ENCODE results near the gene SH3BP4.

Gene SH3BP4

GRCh38 chr2:234940527-234940926 is 11.3 kb upstream of the SH3BP4 start:
- in situ Hi-C loops (cut with HindIII; ENCODE audit: low sequenced_read_pairs), result no loop called here

- in situ Hi-C loops (cut with HindIII; ENCODE audit: low sequenced_read_pairs), result no loop called here
Measured at GRCh38 chr2:234945339-234945873, 6.4 kb upstream of the SH3BP4 start.

GRCh38 chr2:234947556-234947955 is 4.3 kb upstream of the SH3BP4 start:
- in situ Hi-C loops (cut with HindIII; ENCODE audit: low sequenced_read_pairs), result no loop called here

GRCh38 chr2:234949762-234950434 is 1.9 kb upstream of the SH3BP4 start:
- in situ Hi-C loops (cut with HindIII; ENCODE audit: low sequenced_read_pairs), result no loop called here

- in situ Hi-C loops (cut with HindIII; ENCODE audit: low sequenced_read_pairs), result no loop called here
Measured at GRCh38 chr2:234950435-234950729, 1.4 kb upstream of the SH3BP4 start.

GRCh38 chr2:234950730-234951663 is 820 bp upstream of the SH3BP4 start:
- in situ Hi-C loops (cut with HindIII; ENCODE audit: low sequenced_read_pairs), result no loop called here

GRCh38 chr2:234952270-234953115 is 676 bp downstream of the SH3BP4 start:
- in situ Hi-C loops (cut with HindIII; ENCODE audit: low sequenced_read_pairs), result no loop called here

GRCh38 chr2:234953116-234954031 is 1.6 kb downstream of the SH3BP4 start:
- in situ Hi-C loops (cut with HindIII; ENCODE audit: low sequenced_read_pairs), result no loop called here

GRCh38 chr2:234954551-234954992 is 2.8 kb downstream of the SH3BP4 start:
- in situ Hi-C loops (cut with HindIII; ENCODE audit: low sequenced_read_pairs), result no loop called here

- in situ Hi-C loops (cut with HindIII; ENCODE audit: low sequenced_read_pairs), result no loop called here
Measured at GRCh38 chr2:234955091-234955591, 3.3 kb downstream of the SH3BP4 start.

- in situ Hi-C loops (cut with HindIII; ENCODE audit: low sequenced_read_pairs), result no loop called here
Measured at GRCh38 chr2:234955971-234956509, 4.2 kb downstream of the SH3BP4 start.

- in situ Hi-C loops (cut with HindIII; ENCODE audit: low sequenced_read_pairs), result no loop called here
Measured at GRCh38 chr2:234957834-234958135, 6.0 kb downstream of the SH3BP4 start.

- in situ Hi-C loops (cut with HindIII; ENCODE audit: low sequenced_read_pairs), result no loop called here
Measured at GRCh38 chr2:234958311-234958710, 6.5 kb downstream of the SH3BP4 start.

GRCh38 chr2:234958746-234959395 is 7.1 kb downstream of the SH3BP4 start:
- in situ Hi-C loops (cut with HindIII; ENCODE audit: low sequenced_read_pairs), result no loop called here

- in situ Hi-C loops (cut with HindIII; ENCODE audit: low sequenced_read_pairs), result no loop called here
Measured at GRCh38 chr2:234960175-234961088, 8.6 kb downstream of the SH3BP4 start.

- in situ Hi-C loops (cut with HindIII; ENCODE audit: low sequenced_read_pairs), result no loop called here
Measured at GRCh38 chr2:234961784-234962183, 10.0 kb downstream of the SH3BP4 start.

GRCh38 chr2:234963773-234964615 is 12.2 kb downstream of the SH3BP4 start:
- in situ Hi-C loops (cut with HindIII; ENCODE audit: low sequenced_read_pairs), result no loop called here
